HCT116 (cell line): Measurements from ENCODE around the gene DNAH5. TPM values are rescaled to one million over a fixed set of nuclear protein-coding genes. Genes with fewer than 3 reads are reported as not detected.

ENCODE experiments used
- ATAC-seq: fragments of 200-7000 bp; cut with Tn5 transposase; 2 replicates; pipeline ENCODE4 v1.9.1; 2020; ENCODE audit warnings: mild to moderate bottlenecking, moderate library complexity
- BruUV-seq: library from RNA; stranded (reverse); fragments of 400-500 nt; replicated peaks from 2 replicates; lab custom pipeline; 2021; lab: Mats Ljungman, UMichigan
- CTCF ChIA-PET: fragments of 300-600 bp; sonication (Branson Sonifier 250); formaldehyde crosslinking; loops from one replicate; lab custom pipeline; 2021; ENCODE audit warnings: antibody characterized with exemption; lab: Charles Lee
- POLR2A ChIA-PET: fragments of 300-600, 350-600 bp; sonication (Branson Sonifier 250); formaldehyde crosslinking; loops from one replicate; lab custom pipeline; 2021; ENCODE audit warnings: antibody characterized with exemption; lab: Charles Lee
- RAD21 ChIA-PET, 2 experiments: fragments of 300-600 bp; sonication (Branson Sonifier 250); formaldehyde crosslinking; loops; one replicate each; lab custom pipeline; 2023; ENCODE audit warnings: low total read pairs in 2 of 2; ENCODE audit not compliant: uncharacterized antibody in 2 of 2, unreplicated experiment in 2 of 2, low non-redundant PET in 1 of 2; lab: Charles Lee
- DNase-seq: peaks from one replicate; pipeline ENCODE4 v3.0.0-alpha.2; 2010; ENCODE audit warnings: low read depth, low spot score
- H2AFZ ChIP-seq: fragments of 200-600 bp; shearing (Covaris generic), sonication (generic); 2 replicates; pipeline ENCODE4 v1.6.1; 2017; ENCODE audit warnings: low read depth, mixed run types, mixed read lengths, antibody characterized with exemption, low read length; ENCODE audit not compliant: poor library complexity, severe bottlenecking
- H3K27ac ChIP-seq: 2 replicates; pipeline ENCODE4 v1.5.1; 2012; ENCODE audit warnings: low read depth, low read length
- H3K27me3 ChIP-seq: fragments of 200-600 bp; sonication (generic); 2 replicates; pipeline ENCODE4 v1.6.1; 2016; ENCODE audit warnings: mixed run types, low read length, mixed read lengths; ENCODE audit not compliant: insufficient read depth
- H3K36me3 ChIP-seq, 2 experiments: fragments of 200-500 bp in 1 of 2; fragments of 200-600 bp in 1 of 2; sonication (Bioruptor generic) in 1 of 2; sonication (generic) in 1 of 2; 2 replicates each; pipeline versions ENCODE4 v1.5.1 to v1.6.1; 2014 to 2016; ENCODE audit warnings: low read length in 2 of 2, inconsistent platforms in 1 of 2, mixed read lengths in 1 of 2, mixed run types in 1 of 2; ENCODE audit not compliant: insufficient read depth in 2 of 2, control insufficient read depth in 1 of 2
- H3K4me1 ChIP-seq, 2 experiments: fragments of 200-600 bp in 1 of 2; sonication (generic) in 1 of 2; 2 replicates each; pipeline versions ENCODE4 v1.5.1 to v1.6.1; 2012 to 2017; ENCODE audit warnings: low read length in 2 of 2, inconsistent platforms in 1 of 2, mild to moderate bottlenecking in 1 of 2, mixed read lengths in 1 of 2, mixed run types in 1 of 2, moderate library complexity in 1 of 2; ENCODE audit not compliant: insufficient read depth in 2 of 2, control insufficient read depth in 1 of 2
- H3K4me2 ChIP-seq: fragments of 200-600 bp; sonication (generic); 2 replicates; pipeline ENCODE4 v1.6.1; 2017; ENCODE audit warnings: mixed run types, low read length, mixed read lengths
- H3K4me3 ChIP-seq, 2 experiments: fragments of 200-600 bp in 1 of 2; sonication (generic) in 1 of 2; replicated peaks in 1 of 2; 2 replicates each; pipeline ENCODE4 v1.5.1; 2011 to 2016; ENCODE audit warnings: low read length in 2 of 2, control low read depth in 1 of 2, low read depth in 1 of 2, mild to moderate bottlenecking in 1 of 2, mixed read lengths in 1 of 2, mixed run types in 1 of 2
- H3K79me2 ChIP-seq: fragments of 200-600 bp; sonication (generic); 2 replicates; pipeline ENCODE4 v1.6.1; 2017; ENCODE audit warnings: mild to moderate bottlenecking, mixed run types, low read length, moderate library complexity, mixed read lengths; ENCODE audit not compliant: insufficient read depth
- H3K9ac ChIP-seq: fragments of 200-600 bp; sonication (generic); 2 replicates; pipeline ENCODE4 v1.6.1; 2016; ENCODE audit warnings: low read length, mixed read lengths
- H3K9me2 ChIP-seq: fragments of 200-600 bp; sonication (generic), shearing (Covaris generic); 2 replicates; pipeline ENCODE4 v1.6.1; 2017; ENCODE audit warnings: mixed run types, mild to moderate bottlenecking, moderate library complexity; ENCODE audit not compliant: insufficient read depth
- H3K9me3 ChIP-seq, 2 experiments: fragments of 200-500 bp in 1 of 2; fragments of 200-600 bp in 1 of 2; sonication (Bioruptor generic) in 1 of 2; sonication (generic) in 1 of 2; 2 replicates each; pipeline ENCODE4 v1.6.1; 2014 to 2017; ENCODE audit warnings: low read length in 2 of 2, mixed read lengths in 2 of 2, inconsistent platforms in 1 of 2, low read depth in 1 of 2, mild to moderate bottlenecking in 1 of 2, mixed run types in 1 of 2, moderate library complexity in 1 of 2; ENCODE audit not compliant: control insufficient read depth in 1 of 2, insufficient read depth in 1 of 2
- H4K20me1 ChIP-seq: fragments of 200-600 bp; sonication (generic), shearing (Covaris generic); 2 replicates; pipeline ENCODE4 v1.6.1; 2017; ENCODE audit warnings: mixed run types, mild to moderate bottlenecking, moderate library complexity; ENCODE audit not compliant: insufficient read depth
- CBX3 ChIP-seq: IDR thresholded peaks from 2 replicates; pipeline ENCODE4 v1.6.1; 2012; ENCODE audit warnings: low read depth
- CEBPB ChIP-seq: IDR thresholded peaks from 2 replicates; pipeline ENCODE4 v1.6.1; 2012; ENCODE audit warnings: low read depth
- EGR1 ChIP-seq: IDR thresholded peaks from 2 replicates; pipeline ENCODE4 v1.6.1; 2012; ENCODE audit warnings: low read depth
- ELF1 ChIP-seq: IDR thresholded peaks from 2 replicates; pipeline ENCODE4 v1.6.1; 2012; ENCODE audit warnings: low read depth, borderline replicate concordance
- EZH2phosphoT487 ChIP-seq: fragments of 200-600 bp; IDR thresholded peaks from 2 replicates; pipeline ENCODE4 v1.6.1; 2018; ENCODE audit warnings: antibody characterized with exemption, borderline replicate concordance
- FOSL1 ChIP-seq: IDR thresholded peaks from 2 replicates; pipeline ENCODE4 v1.6.1; 2012; ENCODE audit warnings: low read depth
- JUND ChIP-seq: IDR thresholded peaks from 2 replicates; pipeline ENCODE4 v1.6.1; 2012
- POLR2A ChIP-seq: IDR thresholded peaks from 2 replicates; pipeline ENCODE4 v1.7.0; 2011; ENCODE audit warnings: borderline replicate concordance; ENCODE audit not compliant: insufficient read depth, insufficient read length; ENCODE audit errors: extremely low read depth
- POLR2AphosphoS5 ChIP-seq: IDR thresholded peaks from 2 replicates; pipeline ENCODE4 v1.6.1; 2011; ENCODE audit warnings: mild to moderate bottlenecking, low read depth, low read length, moderate library complexity
- RAD21 ChIP-seq: IDR thresholded peaks from 2 replicates; pipeline ENCODE4 v1.6.1; 2012; ENCODE audit warnings: low read depth, mild to moderate bottlenecking
- SIN3A ChIP-seq: IDR thresholded peaks from 2 replicates; pipeline ENCODE4 v1.6.1; 2012; ENCODE audit warnings: low read depth
- SP1 ChIP-seq: IDR thresholded peaks from 2 replicates; pipeline ENCODE4 v1.6.1; 2012; ENCODE audit warnings: low read depth
- TCF7L2 ChIP-seq: IDR thresholded peaks from 2 replicates; pipeline ENCODE4 v1.7.0; 2011; ENCODE audit warnings: borderline replicate concordance, inconsistent platforms; ENCODE audit not compliant: insufficient read depth, insufficient read length; ENCODE audit errors: extremely low read depth
- YY1 ChIP-seq: IDR thresholded peaks from 2 replicates; pipeline ENCODE4 v1.6.1; 2011; ENCODE audit warnings: low read length, low read depth, moderate library complexity, mild to moderate bottlenecking; ENCODE audit not compliant: insufficient replicate concordance; ENCODE audit errors: extremely low read depth
- ZNF274 ChIP-seq: fragments of 200-500 bp; sonication (Bioruptor generic); IDR thresholded peaks from 2 replicates; pipeline ENCODE4 v1.6.1; 2014; ENCODE audit warnings: mild to moderate bottlenecking, low read depth, low read length, inconsistent platforms
- intact Hi-C: fragments of 100-400 bp; cut with micrococcal nuclease; formaldehyde crosslinking; loops from 2 replicates; pipeline ENCODE4 v1.10.0; 2022
- total RNA-seq: library from RNA; stranded (reverse); gene quantifications from one replicate; pipeline ENCODE4 v1.2.1, GENCODE V29; 2021; ENCODE audit not compliant: unreplicated experiment
- TF ChIP-seq, protein P1 (sequence below), 3 experiments: fragments of 200-600 bp in 1 of 3; sonication (generic) in 1 of 3; IDR thresholded peaks in 2 of 3; conservative IDR thresholded peaks in 1 of 3; 2 replicates each; pipeline ENCODE4 v1.5.1; 2012 to 2017; ENCODE audit warnings: low read depth in 2 of 3, low read length in 2 of 3, antibody characterized with exemption in 1 of 3, borderline replicate concordance in 1 of 3, control low read depth in 1 of 3, mild to moderate bottlenecking in 1 of 3, mixed read lengths in 1 of 3, mixed run types in 1 of 3, moderate library complexity in 1 of 3; ENCODE audit not compliant: insufficient read depth in 1 of 3
- TF ChIP-seq, protein P2 (sequence below): IDR thresholded peaks from 2 replicates; pipeline ENCODE4 v1.6.1; 2011; ENCODE audit warnings: mild to moderate bottlenecking, low read length, moderate library complexity; ENCODE audit not compliant: insufficient replicate concordance; ENCODE audit errors: extremely low read depth
- TF ChIP-seq, protein P3 (sequence below): IDR thresholded peaks from 2 replicates; pipeline ENCODE4 v1.6.1; 2012; ENCODE audit warnings: low read depth
- TF ChIP-seq, protein P4 (sequence below): IDR thresholded peaks from 2 replicates; pipeline ENCODE4 v1.6.1; 2012

DNAH5 gene
- total RNA-seq, 1 experiment from 2014 or later = 0.37 TPM

DNA sequence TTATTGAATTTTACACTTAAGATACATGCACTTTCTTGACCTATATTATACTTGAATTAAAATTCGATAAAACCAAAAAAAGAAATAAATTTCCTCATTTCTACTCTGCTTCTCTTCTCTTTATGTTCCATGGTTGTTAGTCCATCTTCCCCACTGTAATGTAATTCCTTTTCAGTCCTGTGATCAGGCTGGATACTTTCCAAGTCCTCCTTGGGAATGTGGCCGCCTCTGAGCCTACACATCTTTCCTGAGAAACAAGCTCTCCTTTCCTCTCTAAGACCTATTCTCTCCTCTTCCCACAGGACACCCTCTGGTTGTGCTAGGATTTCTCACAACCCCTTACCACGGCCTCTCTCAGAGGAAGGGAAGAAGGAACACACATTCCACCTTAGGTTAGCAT, 285.1 kb downstream of the DNAH5 start (continued):
- TF ChIP-seq EZH2phosphoT487 = no peak
- no peak for TF ChIP-seq TCF7L2
- TF ChIP-seq CBX3 = no peak
- no peak for TF ChIP-seq FOSL1

DNA sequence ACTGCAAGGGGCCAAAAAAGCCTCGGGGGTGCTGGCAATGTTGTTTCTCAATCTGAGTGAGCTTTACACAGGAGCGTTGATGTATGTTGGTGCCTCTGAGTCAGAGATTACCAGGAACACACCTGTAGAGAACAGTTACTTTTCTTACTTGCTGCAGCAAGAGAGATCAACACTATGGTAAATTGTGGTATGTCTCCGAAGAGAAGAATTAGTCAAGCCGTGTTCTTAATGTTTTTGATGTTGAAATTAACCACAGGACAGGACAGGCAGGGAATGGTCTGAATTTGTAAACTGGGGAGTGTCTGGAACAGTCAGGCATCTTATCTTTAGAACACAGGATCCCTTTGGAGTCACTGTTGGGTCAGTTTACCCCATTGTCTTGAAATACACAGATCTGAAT, 285.7 kb downstream of the DNAH5 start:
- Histone ChIP-seq H3K27me3 (no peaks in the 10 kb centered on the region), H3K9me3 (peaks cover 0 to 10% of the 10 kb centered on the region in 2 experiments; a peak in 2 of 4 replicates), H3K79me2 (no peaks in the 10 kb centered on the region), H3K9me2 (no peaks in the 10 kb centered on the region), H3K4me2 (no peak overlapping the region), H3K4me3 (no peak overlapping the region), H3K36me3 (no peaks in the 10 kb centered on the region), H3K4me1 (no peaks in the 10 kb centered on the region), H4K20me1 (no peaks in the 10 kb centered on the region), H3K27ac (no peak overlapping the region), H3K9ac (no peak overlapping the region), H2AFZ (no peak overlapping the region)
- ATAC-seq (no peak), DNase-seq (no peak)
- TF ChIP-seq, protein P1, sequence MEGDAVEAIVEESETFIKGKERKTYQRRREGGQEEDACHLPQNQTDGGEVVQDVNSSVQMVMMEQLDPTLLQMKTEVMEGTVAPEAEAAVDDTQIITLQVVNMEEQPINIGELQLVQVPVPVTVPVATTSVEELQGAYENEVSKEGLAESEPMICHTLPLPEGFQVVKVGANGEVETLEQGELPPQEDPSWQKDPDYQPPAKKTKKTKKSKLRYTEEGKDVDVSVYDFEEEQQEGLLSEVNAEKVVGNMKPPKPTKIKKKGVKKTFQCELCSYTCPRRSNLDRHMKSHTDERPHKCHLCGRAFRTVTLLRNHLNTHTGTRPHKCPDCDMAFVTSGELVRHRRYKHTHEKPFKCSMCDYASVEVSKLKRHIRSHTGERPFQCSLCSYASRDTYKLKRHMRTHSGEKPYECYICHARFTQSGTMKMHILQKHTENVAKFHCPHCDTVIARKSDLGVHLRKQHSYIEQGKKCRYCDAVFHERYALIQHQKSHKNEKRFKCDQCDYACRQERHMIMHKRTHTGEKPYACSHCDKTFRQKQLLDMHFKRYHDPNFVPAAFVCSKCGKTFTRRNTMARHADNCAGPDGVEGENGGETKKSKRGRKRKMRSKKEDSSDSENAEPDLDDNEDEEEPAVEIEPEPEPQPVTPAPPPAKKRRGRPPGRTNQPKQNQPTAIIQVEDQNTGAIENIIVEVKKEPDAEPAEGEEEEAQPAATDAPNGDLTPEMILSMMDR (IDR thresholded peaks at IDR 0.05 in 2 of 3, conservative IDR thresholded peaks at IDR 0.05 in 1 of 3; ENCODE audit: borderline replicate concordance in 1 of 3, insufficient read depth in 1 of 3, low read depth in 2 of 3, low read length in 2 of 3) = no peak
- TF ChIP-seq YY1 = no peak
- no peak for TF ChIP-seq ZNF274
- no peak for TF ChIP-seq POLR2AphosphoS5
- TF ChIP-seq JUND = no peak
- TF ChIP-seq, protein P2, sequence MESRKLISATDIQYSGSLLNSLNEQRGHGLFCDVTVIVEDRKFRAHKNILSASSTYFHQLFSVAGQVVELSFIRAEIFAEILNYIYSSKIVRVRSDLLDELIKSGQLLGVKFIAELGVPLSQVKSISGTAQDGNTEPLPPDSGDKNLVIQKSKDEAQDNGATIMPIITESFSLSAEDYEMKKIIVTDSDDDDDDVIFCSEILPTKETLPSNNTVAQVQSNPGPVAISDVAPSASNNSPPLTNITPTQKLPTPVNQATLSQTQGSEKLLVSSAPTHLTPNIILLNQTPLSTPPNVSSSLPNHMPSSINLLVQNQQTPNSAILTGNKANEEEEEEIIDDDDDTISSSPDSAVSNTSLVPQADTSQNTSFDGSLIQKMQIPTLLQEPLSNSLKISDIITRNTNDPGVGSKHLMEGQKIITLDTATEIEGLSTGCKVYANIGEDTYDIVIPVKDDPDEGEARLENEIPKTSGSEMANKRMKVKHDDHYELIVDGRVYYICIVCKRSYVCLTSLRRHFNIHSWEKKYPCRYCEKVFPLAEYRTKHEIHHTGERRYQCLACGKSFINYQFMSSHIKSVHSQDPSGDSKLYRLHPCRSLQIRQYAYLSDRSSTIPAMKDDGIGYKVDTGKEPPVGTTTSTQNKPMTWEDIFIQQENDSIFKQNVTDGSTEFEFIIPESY = no peak
- TF ChIP-seq CBX3 = no peak
- no peak for TF ChIP-seq EGR1
- TF ChIP-seq, protein P3, sequence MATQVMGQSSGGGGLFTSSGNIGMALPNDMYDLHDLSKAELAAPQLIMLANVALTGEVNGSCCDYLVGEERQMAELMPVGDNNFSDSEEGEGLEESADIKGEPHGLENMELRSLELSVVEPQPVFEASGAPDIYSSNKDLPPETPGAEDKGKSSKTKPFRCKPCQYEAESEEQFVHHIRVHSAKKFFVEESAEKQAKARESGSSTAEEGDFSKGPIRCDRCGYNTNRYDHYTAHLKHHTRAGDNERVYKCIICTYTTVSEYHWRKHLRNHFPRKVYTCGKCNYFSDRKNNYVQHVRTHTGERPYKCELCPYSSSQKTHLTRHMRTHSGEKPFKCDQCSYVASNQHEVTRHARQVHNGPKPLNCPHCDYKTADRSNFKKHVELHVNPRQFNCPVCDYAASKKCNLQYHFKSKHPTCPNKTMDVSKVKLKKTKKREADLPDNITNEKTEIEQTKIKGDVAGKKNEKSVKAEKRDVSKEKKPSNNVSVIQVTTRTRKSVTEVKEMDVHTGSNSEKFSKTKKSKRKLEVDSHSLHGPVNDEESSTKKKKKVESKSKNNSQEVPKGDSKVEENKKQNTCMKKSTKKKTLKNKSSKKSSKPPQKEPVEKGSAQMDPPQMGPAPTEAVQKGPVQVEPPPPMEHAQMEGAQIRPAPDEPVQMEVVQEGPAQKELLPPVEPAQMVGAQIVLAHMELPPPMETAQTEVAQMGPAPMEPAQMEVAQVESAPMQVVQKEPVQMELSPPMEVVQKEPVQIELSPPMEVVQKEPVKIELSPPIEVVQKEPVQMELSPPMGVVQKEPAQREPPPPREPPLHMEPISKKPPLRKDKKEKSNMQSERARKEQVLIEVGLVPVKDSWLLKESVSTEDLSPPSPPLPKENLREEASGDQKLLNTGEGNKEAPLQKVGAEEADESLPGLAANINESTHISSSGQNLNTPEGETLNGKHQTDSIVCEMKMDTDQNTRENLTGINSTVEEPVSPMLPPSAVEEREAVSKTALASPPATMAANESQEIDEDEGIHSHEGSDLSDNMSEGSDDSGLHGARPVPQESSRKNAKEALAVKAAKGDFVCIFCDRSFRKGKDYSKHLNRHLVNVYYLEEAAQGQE = no peak
- TF ChIP-seq FOSL1 = no peak
- TF ChIP-seq POLR2A = no peak
- TF ChIP-seq, protein P4, sequence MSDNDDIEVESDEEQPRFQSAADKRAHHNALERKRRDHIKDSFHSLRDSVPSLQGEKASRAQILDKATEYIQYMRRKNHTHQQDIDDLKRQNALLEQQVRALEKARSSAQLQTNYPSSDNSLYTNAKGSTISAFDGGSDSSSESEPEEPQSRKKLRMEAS = no peak
- TF ChIP-seq RAD21 = no peak
- no peak for TF ChIP-seq TCF7L2
- TF ChIP-seq SP1 = no peak
- TF ChIP-seq SIN3A = no peak
- no peak for TF ChIP-seq EZH2phosphoT487
- no peak for TF ChIP-seq ELF1
- no peak for TF ChIP-seq CEBPB
- CTCF ChIA-PET = no interaction called here
- intact Hi-C loops = no loop called here
- BruUV-seq = no TSS peak
- POLR2A ChIA-PET = no interaction called here
- RAD21 ChIA-PET = no interaction called here
